HEK293T (cell line): ENCODE data around the gene BPIFB6.

Experiments used
- CTCF ChIA-PET: fragments of 350-600 bp; formaldehyde crosslinking; extraction: SDS; loops from one replicate; lab custom pipeline; 2021; ENCODE audit warnings: antibody characterized with exemption, inconsistent platforms; lab: Yijun Ruan, JAX
- POLR2A ChIA-PET: fragments of 350-600 bp; formaldehyde crosslinking; extraction: SDS; loops from one replicate; lab custom pipeline; 2020; ENCODE audit warnings: antibody characterized with exemption, inconsistent platforms; lab: Yijun Ruan, JAX
- DNase-seq: peaks from one replicate; pipeline ENCODE4 v3.0.0; 2012; ENCODE audit warnings: mixed read lengths; ENCODE audit errors: extremely low spot score
- ARNT ChIP-seq: fragments of 450-650 bp; IDR thresholded peaks from 2 replicates; pipeline ENCODE4 v1.6.1; 2017; ENCODE audit warnings: mild to moderate bottlenecking
- BHLHE40 ChIP-seq: fragments of 450-650 bp; IDR thresholded peaks from 2 replicates; pipeline ENCODE4 v1.6.1; 2016; ENCODE audit warnings: mild to moderate bottlenecking, moderate library complexity, borderline replicate concordance
- CTBP1 ChIP-seq: fragments of 450-650 bp; IDR thresholded peaks from 2 replicates; pipeline ENCODE4 v1.6.1; 2016; ENCODE audit warnings: borderline replicate concordance
- ELF4 ChIP-seq: fragments of 450-650 bp; IDR thresholded peaks from 2 replicates; pipeline ENCODE4 v1.6.1; 2017; ENCODE audit warnings: antibody characterized with exemption
- FOXA1 ChIP-seq: fragments of 450-650 bp; IDR thresholded peaks from 2 replicates; pipeline ENCODE4 v1.6.1; 2016; ENCODE audit warnings: mild to moderate bottlenecking
- FOXK2 ChIP-seq: fragments of 450-650 bp; IDR thresholded peaks from 2 replicates; pipeline ENCODE4 v1.6.1; 2016; ENCODE audit warnings: mild to moderate bottlenecking
- FOXM1 ChIP-seq: fragments of 450-650 bp; IDR thresholded peaks from 2 replicates; pipeline ENCODE4 v1.6.1; 2017; ENCODE audit warnings: mild to moderate bottlenecking, borderline replicate concordance
- HDGF ChIP-seq: fragments of 450-650 bp; IDR thresholded peaks from 2 replicates; pipeline ENCODE4 v1.6.1; 2017; ENCODE audit warnings: antibody characterized with exemption, borderline replicate concordance
- L3MBTL2 ChIP-seq: fragments of 450-650 bp; conservative IDR thresholded peaks from 2 replicates; pipeline ENCODE4 v1.6.1; 2016; ENCODE audit warnings: mild to moderate bottlenecking
- LEF1 ChIP-seq: fragments of 450-650 bp; IDR thresholded peaks from 2 replicates; pipeline ENCODE4 v1.6.1; 2017; ENCODE audit warnings: mild to moderate bottlenecking, borderline replicate concordance
- NFRKB ChIP-seq: fragments of 450-650 bp; IDR thresholded peaks from 2 replicates; pipeline ENCODE4 v1.6.1; 2016; ENCODE audit warnings: mild to moderate bottlenecking, moderate library complexity
- SP1 ChIP-seq: fragments of 450-650 bp; IDR thresholded peaks from 2 replicates; pipeline ENCODE4 v1.6.1; 2017
- SUZ12 ChIP-seq: fragments of 450-650 bp; IDR thresholded peaks from 2 replicates; pipeline ENCODE4 v1.6.1; 2016; ENCODE audit warnings: mild to moderate bottlenecking
- TARDBP ChIP-seq: fragments of 450-650 bp; IDR thresholded peaks from 2 replicates; pipeline ENCODE4 v1.6.1; 2016
- ZNF384 ChIP-seq: fragments of 450-650 bp; IDR thresholded peaks from 2 replicates; pipeline ENCODE4 v1.6.1; 2016
- TF ChIP-seq, protein P1 (sequence below): fragments of 450-650 bp; IDR thresholded peaks from 2 replicates; pipeline ENCODE4 v1.6.1; 2016

Gene BPIFB6

DNA sequence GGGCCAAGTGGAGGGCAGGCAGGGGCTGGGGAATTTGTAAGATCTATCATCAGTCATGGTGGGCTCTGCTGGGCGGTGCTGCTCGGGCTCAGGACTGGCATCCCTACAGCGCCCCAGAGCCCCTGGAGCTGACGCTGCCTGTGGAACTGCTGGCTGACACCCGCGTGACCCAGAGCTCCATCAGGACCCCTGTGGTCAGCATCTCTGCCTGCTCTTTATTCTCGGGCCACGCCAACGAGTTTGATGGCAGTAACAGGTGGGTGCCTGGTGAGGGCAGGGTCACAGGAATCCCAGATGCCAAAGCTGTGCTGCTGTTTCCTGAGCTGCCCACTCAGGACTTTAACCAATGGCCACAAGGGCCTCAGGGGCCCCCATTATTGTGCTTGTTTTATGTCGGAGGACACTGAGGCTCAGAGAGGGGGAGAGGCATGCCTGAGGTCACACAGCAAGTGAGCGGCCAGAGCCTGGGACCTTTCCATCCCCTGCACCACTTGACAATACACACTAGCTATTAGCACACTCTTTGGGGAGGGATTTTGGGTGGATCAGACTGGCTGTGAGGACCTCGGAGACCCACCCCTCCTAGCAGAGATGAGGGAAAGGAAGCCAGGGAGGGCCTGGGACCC lies 17.6 kb upstream of the BPIFB6 start:
- POLR2A ChIA-PET: interaction anchor here (1.0 kb wide), 1 partner anchor 476 kb away, joined by 3 read pairs; the partner anchor contains the start of gene CBFA2T2
- TF ChIP-seq FOXM1: no peak
- no peak for TF ChIP-seq SP1
- TF ChIP-seq, protein P1, sequence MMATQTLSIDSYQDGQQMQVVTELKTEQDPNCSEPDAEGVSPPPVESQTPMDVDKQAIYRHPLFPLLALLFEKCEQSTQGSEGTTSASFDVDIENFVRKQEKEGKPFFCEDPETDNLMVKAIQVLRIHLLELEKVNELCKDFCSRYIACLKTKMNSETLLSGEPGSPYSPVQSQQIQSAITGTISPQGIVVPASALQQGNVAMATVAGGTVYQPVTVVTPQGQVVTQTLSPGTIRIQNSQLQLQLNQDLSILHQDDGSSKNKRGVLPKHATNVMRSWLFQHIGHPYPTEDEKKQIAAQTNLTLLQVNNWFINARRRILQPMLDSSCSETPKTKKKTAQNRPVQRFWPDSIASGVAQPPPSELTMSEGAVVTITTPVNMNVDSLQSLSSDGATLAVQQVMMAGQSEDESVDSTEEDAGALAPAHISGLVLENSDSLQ: no peak
- no peak for TF ChIP-seq HDGF
- TF ChIP-seq TARDBP: no peak
- TF ChIP-seq NFRKB: no peak
- no peak for TF ChIP-seq BHLHE40
- TF ChIP-seq L3MBTL2: no peak
- CTCF ChIA-PET: no interaction called here
- no peak for DNase-seq

DNA sequence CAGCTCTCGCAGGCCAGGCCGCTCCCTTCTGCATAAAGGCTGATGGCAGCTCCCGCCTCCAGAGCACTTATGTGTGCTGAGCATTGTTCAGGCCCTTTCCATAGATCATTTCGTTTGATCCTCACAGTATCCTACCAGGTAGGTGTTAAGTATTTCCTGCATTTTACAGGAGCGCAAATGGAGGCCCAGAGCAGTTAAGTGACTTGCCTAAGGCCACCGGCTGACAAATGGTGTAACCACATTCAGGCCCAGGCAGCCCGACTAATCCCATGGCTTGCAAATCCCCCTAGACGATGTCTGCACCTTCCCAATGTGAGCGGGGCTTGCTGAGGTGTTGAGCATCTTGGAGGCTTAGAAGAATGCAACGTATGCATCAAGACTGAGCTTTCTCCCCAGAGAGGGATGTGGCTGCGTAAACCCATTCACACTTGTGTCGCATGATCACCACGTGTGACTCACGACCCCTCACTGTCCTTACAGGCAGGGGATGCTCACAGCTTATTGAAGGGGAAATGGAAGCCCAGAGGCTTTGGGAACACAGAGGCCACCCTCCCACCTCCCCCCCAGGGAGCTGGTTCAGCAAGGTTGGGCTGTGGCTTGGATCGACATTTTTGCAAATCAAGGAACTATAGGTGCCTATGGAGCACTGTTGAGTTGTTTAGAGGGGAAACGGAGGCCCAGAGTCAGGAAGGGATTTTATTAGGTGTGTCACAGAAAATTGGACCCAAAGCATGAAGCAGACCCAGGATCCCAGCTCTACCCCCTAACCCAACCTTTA lies 16.9 kb upstream of the BPIFB6 start:
- no peak for DNase-seq
- CTCF ChIA-PET: no interaction called here
- no peak for TF ChIP-seq FOXA1
- POLR2A ChIA-PET: interaction anchor here (1.0 kb wide), 1 partner anchor 475 kb away, joined by 3 read pairs; the partner anchor contains the start of gene CBFA2T2

DNA sequence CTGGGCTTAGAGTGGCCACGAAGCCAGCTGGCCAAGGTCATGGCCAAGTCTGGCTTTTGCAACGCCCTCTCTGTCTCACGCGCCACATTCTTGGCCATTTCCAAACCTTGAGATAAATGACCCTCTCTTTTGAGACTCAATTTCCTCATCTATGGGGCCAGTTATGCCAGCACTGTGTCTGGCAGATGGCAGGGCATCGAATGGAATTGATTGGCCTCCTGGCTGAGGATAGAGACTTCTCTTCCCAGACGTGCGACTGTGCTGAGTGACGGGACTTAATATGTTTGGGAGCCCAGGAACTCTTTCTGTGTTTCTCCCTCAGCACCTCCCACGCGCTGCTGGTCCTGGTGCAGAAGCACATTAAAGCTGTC lies 16.3 kb upstream of the BPIFB6 start:
- no peak for DNase-seq
- CTCF ChIA-PET: no interaction called here
- POLR2A ChIA-PET: no interaction called here
- no peak for TF ChIP-seq ARNT
- no peak for TF ChIP-seq L3MBTL2
- TF ChIP-seq, protein P1: no peak
- no peak for TF ChIP-seq FOXM1
- no peak for TF ChIP-seq SUZ12
- no peak for TF ChIP-seq NFRKB

DNA sequence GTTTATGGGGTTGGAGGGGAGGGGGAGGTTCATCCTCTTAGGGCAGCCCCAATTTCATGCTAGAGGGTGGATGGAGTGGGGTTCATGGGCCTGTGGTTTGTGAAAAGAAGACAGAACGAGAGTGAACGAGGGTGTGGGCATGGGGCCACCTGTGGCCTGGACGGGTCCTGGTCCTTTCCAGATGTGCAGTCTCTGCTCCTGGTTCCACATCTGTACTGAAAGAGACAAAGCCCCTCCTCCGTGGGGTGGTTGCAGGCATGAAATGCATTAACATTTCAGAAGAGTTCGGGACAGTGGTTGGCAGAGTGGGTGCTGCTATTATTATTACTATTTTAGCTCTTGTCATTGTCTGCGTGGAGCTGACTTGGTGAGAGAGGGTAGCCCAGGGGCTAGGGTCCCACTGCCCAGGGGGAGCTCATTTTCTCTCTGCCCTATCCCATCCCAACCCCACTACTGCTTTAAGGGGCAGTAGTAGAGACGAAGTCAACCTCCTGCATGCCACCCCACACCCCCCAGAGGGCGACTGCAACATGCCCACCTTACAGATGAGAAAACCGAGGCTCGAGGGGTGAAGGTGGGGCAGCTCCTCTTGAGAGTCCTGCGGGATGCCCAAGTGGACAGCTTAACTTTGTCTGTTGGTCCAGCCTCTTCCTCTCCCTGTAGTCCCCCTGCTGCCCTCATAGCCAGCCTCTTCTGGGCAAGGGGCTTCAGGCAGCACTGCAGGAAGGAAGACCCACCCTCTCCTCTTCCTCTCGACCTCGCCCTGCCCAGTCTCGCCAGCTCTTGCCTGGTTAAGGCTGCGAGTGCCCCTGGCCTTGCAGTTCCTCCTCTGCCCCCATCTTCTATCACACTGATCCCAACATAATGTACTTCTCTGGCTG lies 15.5 kb upstream of the BPIFB6 start:
- DNase-seq: no peak
- ChIA-PET CTCF (no interaction called here), POLR2A (no interaction called here)
- TF ChIP-seq FOXA1: no peak
- TF ChIP-seq FOXM1: no peak
- TF ChIP-seq ELF4: no peak
- TF ChIP-seq, protein P1: no peak
- no peak for TF ChIP-seq SP1
- no peak for TF ChIP-seq NFRKB
- no peak for TF ChIP-seq FOXK2

DNA sequence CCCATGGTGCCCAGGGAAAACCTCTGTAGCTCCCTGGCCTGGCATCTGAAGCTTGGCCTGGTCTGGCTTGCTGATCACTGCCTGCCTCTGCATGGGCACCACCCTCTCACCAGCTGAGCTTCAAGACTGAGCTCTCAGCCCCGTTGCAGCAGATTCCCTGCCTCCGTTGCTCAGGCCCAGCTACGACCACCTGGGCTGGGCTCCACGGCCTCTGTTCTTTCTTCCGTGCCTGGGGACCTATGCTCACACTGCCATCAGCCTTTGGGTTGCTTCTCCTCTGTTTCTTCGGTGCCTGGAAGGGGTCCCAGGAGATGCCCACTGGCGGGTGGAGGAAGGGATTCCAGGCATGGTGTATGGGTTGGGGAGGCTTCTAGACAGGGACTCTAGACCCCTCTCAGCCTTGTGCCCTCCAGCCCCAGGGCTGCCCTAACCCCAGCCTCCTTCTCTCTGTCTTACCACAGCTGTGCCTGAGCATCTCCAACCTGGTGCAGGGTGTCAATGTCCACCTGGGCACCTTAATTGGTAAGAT lies 14.8 kb upstream of the BPIFB6 start:
- TF ChIP-seq CTBP1 (no peak), FOXM1 (no peak), LEF1 (no peak), TARDBP (no peak), NFRKB (no peak), FOXK2 (no peak), SP1 (no peak), ZNF384 (no peak), HDGF (no peak), BHLHE40 (no peak), L3MBTL2 (no peak), FOXA1 (no peak), ARNT (no peak), SUZ12 (no peak), ELF4 (no peak)
- TF ChIP-seq, protein P1: no peak
- CTCF ChIA-PET: no interaction called here
- POLR2A ChIA-PET: no interaction called here
- DNase-seq: no peak
